ENCODE results near the gene CISD3.

DNA sequence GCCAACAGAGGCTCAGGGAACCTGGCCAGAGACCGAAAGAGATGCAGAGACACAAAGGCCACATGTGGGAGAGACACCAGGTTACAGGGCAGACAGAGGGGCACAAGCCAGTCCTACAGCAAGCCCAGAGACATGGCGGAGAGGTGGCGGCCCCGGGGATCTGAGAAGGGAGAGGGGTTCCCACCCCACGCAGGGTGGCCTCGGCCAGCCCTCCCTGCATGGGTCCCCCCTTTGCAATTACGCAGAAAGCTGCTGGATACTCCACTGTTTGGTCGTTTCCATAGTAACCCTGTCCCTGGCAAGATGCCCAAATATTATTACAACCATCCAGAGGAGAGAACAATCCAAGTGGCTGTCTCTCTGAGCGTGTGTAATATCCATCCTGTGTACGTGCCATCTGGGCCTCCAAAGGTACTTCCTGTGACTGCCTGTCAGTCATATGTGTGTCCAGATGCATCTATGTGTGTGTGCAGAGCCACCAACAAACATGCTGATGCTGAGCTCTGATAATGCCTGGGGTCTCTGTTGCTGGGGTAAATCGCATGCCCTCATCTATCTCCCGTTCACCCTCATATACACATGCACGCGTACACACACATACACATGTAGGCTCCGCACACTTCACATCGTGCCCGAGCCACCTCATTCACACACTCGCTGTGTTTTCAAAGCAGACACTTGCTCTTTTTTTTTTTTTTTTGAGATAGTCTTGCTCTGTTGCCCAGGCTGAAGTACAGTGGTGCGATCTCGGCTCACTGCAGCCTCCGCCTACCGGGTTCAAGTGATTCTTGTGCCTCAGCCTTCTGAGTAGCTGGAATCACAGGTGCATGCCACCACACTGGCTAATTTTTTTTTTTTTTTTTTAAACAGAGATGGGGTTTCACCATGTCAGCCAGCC lies 12.5 kb downstream of the CISD3 start:
- TF ChIP-seq POLR2AphosphoS5 (IDR thresholded peaks at IDR 0.05) (peak in 1 of 3 donors; percentile 55), EP300 (IDR thresholded peaks at IDR 0.05) (no peak)
- TF ChIP-seq, protein P1, sequence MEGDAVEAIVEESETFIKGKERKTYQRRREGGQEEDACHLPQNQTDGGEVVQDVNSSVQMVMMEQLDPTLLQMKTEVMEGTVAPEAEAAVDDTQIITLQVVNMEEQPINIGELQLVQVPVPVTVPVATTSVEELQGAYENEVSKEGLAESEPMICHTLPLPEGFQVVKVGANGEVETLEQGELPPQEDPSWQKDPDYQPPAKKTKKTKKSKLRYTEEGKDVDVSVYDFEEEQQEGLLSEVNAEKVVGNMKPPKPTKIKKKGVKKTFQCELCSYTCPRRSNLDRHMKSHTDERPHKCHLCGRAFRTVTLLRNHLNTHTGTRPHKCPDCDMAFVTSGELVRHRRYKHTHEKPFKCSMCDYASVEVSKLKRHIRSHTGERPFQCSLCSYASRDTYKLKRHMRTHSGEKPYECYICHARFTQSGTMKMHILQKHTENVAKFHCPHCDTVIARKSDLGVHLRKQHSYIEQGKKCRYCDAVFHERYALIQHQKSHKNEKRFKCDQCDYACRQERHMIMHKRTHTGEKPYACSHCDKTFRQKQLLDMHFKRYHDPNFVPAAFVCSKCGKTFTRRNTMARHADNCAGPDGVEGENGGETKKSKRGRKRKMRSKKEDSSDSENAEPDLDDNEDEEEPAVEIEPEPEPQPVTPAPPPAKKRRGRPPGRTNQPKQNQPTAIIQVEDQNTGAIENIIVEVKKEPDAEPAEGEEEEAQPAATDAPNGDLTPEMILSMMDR (IDR thresholded peaks at IDR 0.05) = no peak
